Fibroblast of skin of right quadriceps (primary cell): ENCODE data around the gene CGNL1.

Experiments used
- DNase-seq: peaks from one replicate; pipeline ENCODE4 v3.0.0-alpha.2; 2013

The CGNL1 gene

DNA sequence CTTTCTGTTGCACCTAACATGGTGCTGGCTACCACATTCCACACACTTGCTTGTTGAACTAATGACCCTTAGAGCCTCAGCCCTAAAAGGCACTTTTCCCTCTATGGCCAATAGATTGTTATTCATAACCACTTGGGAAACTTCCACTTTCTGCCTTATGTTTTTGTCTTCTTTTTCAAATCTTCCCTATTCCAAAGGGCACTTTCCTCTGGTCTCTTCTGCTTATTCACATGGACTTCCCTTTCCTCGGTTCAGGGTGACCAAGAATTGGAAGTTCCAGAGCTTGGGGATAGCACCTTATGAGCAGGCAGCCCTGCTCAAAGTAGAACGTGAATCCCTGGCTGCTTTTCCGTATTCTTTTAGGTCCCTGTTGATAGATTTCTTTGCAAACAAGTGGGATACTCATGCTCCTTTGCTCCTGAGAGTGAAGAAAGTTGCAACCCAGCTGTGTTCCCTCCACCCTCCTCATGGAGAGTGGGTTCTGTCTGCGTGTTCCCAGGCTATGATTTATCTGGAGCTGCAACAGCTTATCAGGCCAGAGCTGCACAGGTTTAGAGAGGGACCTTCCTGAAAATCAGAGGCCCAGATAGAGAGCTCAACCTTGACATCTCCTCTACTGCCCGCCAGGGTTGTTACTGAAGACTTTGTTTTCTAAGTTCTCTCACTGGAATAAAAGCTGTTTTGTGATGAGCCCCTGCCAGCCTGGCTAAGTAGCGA is 156.6 kb downstream of the CGNL1 start:
- DNase-seq, result no peak

DNA sequence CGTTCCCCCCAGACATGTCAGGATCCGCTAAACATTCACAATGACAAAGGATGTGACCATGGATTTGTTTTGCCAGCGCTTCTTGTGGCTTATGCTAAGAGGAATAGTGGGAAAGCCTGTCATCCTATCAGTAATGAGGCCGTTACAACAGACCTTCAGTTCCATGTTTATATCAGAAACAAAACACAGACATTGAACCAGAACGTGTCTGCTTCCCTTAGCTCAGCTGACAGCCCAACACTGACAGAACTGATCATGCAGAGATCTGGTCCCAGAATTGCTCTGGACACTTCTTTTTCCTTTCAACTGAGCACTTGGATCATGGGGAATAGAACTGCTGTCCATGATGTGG is 157.1 kb downstream of the CGNL1 start:
- no peak for DNase-seq

DNA sequence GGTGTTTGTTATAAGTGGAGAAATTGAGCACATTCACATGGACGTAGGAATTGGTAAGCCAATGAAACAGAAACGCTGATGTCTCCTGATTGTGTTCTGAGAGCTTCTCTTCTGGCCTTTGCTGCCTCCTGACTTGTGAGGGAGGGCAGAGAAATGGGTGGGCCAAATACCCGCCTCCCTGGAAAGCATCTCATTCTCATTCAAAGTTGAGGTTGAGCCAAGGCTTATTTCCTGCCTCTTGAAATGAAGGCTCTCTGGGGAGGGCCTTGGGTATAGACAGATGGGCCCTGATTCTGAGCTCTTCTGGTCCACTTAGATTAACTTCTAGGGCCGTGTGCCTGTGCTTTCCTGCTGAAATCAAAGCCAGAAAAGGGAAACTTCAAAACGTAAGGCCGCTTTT is 158.0 kb downstream of the CGNL1 start:
- DNase-seq, result no peak

DNA sequence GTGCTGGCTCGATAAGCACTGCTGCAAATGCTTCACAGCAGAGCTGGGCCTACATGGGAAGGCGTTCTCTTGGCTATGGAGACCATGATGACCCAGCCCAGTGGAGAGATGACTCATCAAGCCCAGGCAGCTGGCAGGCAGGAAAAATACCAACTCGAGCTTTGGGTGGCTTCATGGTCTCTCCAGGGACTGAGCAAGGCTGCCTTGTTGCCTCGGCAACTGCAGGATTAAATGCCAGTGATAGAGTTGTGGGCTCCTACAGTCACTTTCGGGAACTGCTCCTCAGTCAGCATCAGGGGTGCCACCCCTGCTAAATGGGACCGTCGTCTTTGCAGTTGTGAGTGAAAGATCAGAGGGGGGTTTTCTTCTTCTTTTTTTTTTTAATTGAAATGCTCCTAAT is 160.8 kb downstream of the CGNL1 start:
- peak; percentile 66 for DNase-seq

DNA sequence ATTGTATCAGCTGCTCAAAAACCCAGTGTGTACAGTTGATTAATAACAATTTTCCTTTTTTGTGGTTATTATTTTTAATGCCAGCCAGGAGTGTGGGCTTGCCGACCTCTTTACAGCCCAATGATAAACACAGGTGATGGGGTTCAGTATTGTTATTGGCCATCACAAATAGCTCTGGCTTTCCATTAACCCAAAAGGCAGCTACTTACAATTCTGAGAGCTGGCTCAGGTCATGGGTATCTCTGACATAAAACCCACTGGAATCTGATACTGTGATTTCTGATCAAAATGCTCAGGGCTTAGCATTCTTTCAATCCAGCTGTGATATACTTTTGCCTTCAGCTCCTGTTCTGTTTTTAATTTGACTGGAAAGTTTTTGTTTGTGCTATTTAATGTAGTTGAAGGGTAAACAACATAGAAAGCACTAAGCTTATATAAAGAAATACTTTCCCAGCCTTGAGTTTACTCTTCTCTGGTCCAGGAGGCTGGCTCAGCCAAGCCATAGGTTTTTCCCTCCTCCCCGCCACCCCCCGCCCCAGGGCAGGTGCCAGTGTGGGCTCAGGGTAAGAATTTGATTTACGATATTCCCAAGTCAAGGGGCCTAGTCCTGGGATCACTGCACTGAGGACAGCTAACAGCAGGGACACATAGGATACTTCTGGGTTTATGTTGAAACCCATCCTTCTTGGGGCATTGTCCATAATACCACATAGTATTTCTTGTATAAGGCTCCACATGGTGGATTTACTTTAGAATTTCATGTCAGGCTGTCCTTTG is 161.4 kb downstream of the CGNL1 start:
- DNase-seq, result no peak

DNA sequence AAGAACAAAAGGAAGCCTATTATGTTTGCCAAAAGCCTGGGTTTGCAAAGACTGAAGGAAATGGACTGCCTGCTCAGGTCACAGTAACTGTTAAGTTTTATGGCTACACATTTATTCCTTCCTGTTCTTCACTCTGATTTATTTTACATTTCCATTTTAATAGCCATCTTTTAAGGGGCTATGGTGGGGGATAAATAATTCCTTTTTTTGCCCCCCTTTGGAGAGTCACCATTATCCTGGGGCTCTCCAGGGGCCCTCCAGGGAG is 161.9 kb downstream of the CGNL1 start:
- no peak for DNase-seq

DNA sequence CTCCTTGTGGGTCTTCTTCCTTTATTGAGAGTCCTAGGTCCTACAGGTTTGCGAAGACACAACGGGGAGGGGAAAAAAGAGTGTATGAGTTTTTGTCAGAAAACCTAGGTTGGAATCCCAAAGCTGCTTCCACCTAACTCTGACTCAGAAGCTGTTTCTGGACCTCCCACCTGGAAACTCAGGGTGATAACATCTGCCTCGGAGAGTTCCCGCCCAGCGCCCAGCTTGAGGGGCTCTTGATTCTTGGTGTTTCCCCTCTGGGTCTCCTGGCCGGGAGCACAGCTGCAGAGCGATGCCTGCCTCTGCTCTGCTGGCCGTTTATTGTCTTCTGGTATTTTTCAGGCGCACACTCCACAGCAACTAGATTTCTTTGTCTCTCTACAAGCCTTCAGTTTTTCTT is 162.5 kb downstream of the CGNL1 start:
- DNase-seq, result no peak

DNA sequence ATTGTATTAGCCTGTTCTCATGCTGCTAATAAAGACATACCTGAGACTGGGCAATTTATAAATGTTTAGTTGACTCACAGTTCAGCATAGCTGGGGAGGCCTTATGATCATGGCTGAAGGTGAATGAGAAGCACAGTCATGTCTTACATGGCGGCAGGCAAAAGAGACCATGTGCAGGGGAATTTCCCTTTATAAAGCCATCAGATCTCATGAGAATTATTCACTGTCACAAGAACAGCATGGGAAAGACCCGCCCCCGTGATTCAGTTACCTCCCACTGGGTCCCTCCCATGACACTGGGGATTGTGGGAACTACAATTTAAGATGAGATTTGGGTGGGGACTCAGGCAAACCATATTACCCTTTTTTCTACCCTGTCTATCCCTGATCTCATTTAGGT is 163.9 kb downstream of the CGNL1 start:
- no peak for DNase-seq

DNA sequence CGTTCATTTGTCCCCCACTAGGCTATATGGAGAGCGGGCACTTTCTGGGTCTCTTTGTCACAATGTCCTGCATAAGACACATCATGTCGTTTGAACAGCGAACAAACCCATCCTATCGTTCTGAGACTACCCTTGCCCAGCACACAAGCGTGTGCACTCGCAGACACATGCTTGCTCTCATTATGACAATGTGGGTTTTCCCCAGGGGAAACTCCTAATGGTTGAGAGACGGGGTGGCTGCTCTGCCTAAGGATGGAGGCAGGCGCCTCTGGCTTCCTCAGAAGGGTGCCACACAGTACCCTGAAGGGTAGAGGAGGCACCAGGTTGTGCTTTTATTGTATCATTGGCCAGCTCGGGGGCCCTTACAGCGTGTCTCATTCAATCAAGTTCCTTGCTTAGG is 164.4 kb downstream of the CGNL1 start:
- DNase-seq, result no peak

DNA sequence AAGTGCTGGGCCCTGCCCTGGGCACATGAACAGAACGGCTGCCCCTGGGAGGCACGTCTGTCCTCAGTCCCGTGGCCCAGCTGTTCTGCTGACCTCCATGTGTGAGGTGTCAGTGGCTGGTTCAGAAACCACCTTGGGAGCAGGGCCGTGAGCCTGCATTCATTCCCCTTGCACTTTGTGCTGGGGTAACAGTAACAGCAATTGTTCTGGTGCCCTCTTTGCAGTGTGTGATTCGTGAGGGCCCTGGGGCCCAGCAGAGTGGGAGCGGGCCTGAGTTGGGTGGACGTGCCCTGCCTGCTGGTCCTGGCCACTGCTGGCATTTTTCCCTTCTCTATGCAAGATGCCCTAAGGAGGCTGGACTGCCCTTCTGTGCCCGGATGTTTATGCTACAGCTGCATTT is 165.0 kb downstream of the CGNL1 start:
- DNase-seq, result no peak

DNA sequence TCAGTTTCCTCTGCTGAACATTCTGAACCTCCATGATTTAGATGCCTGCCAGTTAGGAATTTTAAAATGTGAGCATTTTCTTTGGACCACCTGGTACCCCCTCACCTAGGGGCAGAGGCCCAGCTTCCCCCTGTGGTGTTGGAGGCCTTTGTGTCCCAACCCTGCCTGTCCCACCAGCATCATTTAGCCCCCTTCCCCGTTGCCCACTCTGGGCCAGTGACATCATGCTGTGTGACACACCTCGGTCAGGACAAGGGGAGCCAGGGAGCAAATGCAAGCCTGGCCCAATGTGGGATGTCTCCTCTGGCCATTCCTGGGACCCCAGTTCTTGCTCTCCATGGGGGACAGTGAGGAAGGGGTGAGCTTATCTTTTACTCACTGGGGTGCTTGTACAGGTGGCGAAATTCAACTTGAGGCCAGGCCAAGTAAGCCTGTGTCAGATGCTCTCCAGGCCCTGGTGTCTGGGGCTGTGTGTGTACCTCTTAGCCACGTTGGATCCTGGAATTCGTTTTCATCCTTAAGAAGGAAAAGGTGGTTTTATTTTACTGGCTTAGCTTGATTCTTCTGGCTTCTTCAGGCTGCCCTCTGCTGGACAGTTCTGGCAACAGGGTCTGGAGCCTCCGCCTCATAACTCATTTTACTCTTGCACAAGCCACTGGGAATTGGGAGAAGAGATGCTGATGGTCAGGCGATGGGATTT is 165.7 kb downstream of the CGNL1 start:
- peak; percentile 62 for DNase-seq

DNA sequence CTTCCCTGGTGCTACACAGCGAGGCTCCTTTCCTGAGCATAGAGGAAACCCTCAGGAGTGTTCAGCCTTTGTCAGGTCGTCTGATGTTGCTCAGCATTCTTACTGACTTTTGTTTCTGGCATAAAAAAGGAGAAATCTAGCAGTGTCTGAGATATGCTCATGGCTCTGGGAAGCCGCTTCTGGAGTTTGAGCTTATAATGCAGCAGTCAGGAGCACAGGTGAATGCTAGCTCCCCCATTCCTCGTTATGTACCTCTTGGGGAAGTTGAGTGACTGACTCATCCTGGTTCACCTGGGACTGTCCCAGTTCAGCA is 166.2 kb downstream of the CGNL1 start:
- DNase-seq, result no peak

DNA sequence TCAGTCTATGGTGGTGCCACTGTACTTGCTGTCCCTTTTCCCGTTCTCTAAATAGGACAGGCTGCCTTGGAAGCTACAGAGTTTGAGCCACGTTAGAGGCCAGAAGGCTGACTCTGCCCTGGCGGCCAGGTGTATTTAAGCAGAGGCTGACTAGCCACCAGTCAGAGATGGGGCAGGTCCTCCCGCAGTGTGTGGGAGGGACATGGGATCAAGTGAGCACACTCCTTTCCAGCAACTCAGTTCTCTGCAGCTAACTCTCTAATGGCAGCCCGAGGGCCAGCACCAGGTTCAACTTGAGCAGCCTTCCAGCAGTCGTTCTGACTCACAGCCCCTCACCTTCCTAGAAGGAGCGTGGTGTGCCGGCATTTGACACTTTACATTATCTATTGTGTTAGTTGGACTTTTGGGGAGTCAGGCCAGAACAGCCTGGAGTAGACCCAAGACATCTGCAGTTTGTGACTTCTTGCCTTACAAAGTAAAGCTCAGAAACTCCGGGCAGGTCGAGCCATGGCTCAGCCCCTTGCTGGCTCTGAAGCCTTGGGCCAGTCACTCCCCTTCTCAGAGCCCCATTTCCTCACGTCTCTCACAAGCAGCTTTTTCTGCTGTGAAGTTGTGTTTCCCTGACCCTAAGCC is 168.7 kb downstream of the CGNL1 start:
- no peak for DNase-seq

DNA sequence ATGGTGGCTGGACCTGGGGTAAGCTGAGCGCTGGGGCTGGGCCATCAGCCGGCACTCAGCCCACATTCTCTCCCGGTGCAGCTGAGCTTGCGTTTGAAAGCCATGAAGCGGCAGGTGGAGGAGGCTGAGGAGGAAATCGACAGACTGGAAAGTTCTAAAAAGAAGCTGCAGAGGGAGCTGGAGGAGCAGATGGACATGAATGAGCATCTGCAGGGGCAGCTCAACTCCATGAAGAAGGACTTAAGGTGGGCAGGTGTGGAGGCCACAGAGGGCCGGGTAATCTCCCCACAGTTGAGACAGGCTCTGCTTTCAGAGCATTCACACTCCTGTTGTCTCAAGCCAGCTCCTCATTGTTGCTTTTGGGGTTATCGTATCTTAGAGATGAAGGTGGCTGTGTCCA is 169.7 kb downstream of the CGNL1 start:
- no peak for DNase-seq

DNA sequence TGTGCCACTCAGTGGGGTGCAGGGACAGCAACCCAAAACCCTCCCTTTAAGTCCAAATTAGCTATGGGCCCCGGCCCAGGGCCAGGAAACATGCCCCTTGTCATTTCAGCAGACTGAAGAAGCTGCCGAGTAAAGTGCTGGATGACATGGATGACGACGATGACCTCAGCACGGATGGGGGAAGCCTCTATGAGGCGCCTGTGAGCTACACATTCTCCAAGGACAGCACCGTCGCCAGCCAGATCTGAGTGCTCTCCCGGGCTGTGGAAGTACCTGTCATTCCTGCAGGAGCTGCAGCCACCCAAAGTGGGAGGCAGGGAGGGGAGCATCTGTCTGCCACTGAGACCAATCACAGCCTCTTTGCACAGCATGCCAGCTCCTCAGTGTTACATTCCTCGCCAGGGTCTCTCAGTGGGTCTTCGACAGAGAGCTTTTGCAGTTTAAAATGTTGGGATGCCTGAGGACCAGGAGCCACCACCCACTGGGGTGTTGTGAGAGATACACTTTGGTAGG is 171.0 kb downstream of the CGNL1 start:
- DNase-seq, result no peak

DNA sequence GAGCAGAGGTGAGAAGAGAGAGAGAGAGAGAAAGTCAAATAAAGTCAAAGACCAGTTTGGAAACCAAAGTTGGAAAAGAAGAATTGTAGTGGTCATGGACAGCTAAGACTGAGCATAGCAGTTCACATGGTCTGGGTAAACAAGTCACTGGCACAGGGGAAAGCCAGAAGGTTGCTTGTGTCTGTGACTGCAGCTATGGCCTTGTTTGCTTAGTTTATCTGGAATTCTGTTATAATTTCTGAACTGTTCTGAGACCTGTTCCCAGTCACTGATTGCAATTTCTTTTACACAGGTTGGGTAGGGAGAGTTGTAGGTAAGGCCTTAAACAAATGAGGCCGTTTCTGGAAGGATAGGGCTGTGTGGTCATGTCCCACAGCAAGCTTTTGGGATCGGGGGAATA is 172.0 kb downstream of the CGNL1 start:
- DNase-seq, result no peak

DNA sequence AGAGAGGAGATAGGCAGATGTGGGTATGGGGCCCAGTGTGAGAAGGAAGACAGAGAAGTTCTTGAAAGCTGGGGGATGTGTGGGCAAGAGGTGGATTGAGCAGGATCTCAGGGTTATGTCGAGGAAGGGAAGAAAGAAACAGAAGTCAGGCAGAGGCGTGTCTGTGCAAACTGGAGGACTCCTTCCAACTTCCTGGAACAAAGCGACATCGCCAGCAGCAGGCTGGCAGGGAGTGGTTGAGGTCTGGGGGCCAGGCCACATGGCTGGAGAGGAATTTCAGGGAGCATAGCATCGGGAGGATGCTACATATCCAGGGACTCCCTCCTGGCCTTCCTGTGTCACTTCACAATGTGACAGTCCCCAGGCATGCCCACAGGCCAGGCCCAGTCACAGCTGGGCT is 172.5 kb downstream of the CGNL1 start:
- no peak for DNase-seq

DNA sequence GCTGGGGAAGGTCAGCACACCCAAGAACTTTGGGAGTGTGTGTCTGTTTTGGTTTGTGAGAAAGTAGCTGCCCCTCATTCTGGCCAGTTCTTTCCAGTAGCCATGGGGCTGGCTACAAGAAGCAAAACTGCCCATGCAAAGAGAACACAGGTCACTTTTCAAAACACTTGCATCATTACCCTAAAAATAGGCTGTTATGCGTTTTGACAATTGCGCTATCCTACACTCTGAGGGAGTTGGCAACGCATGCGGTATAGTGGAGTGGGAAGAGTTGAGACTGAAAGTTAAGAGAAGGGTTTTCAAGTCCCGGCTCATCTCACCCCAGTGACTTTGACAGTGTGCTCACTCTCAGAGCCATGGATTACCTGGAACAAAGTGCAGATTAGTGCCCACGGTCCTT is 173.6 kb downstream of the CGNL1 start:
- DNase-seq, result no peak

DNA sequence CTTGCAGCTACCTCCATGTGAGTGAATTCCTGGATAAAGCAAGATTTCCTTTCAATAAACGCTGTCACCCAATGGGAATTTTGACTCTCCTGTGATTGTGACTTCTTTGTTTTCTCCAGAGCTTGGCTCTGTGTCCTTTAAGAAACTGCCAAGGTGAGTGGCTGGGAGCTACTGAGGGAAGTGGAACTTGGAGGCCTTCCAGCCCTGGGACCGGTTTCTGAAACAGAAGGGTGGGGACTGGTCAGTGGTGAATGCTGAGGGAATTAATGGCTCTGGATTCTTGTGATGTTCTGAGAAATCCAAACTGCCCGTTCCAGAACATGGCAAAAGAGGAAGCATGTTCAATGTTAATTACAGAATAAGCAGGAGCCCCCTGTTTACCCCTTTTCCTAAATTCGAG is 174.3 kb downstream of the CGNL1 start:
- no peak for DNase-seq

DNA sequence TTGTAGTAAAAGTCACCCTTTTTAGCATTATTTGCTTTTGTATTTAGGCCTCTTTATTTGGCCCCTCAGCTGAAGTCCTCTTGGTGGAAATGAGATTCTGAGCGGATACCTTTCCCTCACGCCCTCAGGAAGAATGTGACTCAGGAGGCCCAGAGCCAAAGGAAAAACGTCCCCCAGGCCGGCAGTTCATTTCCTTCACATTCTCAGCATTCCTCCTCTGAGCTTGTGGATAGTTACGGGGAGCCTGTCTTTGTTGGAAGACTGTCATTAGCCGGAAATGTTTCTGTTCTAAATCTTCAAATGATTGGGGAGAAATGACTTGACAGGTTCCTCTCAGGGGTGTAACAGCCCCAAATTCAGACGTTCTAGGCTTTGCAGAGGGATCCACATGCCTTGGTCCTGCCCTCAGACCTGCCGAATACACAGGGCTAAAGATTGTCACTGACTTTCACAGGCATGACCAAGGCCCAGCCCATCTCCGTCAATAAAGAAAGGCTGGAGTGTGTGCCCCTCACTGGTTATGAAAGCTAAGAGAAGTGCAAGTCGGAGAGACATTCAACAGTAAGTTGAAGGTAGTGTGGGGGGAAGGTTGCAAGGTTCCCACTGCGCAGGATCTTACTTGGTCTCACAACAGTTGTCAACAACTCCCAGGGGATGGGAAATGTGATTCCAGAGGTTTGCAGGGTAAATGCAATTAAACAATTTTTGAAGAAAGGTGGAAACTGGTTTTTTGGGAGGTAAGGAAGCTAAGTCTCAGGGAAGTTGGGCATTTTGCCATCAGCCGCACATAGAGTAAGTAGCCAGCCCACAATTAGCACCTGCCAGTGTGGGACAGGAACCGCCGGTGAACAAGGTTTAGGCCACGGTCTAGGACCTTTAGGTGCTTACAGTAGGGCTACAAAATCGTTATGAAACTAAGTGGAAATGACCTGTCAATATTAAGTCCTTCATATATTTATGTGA is 175.7 kb downstream of the CGNL1 start:
- peak; percentile 88 for DNase-seq

DNA sequence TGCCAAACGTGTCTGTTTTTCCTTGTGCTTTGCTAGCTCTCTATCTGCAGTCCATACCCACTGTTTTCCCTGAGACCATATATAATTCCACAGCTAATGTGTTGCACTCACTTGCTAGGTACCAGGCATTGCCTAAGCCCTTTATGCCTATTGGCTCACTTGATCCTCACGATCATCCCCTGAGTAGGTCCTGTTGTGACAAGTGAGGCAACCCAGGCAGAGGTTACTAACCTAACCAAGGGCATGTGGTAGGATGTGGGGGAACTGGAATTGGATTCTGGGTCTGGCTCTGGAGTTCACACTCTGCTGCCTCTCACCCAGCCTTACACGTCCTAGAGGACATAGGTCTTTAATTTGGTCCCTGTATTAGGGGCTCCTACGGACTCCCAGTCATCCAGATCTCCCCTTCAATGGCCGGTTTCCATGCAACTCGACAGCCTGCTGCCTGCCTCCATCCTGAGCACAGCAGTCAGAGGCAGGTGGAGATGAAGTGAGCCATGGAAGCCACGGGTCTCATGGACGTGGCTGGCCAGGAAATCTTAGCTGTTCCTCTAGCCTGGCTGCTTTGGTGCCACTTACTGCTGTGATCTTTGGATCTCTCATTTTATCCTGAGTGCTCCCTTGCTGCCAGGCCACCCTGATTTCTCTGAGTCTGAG is 176.5 kb downstream of the CGNL1 start:
- no peak for DNase-seq

DNA sequence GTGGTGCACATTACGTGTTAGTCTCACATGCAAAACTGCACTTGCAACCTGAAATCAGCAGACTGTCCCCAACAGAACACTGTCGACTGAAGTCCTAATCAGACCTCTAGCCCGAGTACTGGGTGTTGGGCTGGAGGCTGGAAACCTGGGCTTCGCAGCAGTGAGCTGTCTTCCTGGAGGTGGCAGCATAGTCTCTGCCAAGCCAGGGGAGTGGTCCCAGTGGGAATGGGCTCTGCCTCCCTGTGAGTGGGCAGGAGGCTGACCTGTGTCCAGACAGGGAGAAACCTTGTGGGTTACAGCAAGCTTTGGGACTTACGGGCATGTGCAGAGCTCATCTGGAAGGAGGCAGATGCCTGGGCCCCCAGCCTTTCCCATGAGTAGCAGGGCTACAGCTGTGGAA is 177.2 kb downstream of the CGNL1 start:
- DNase-seq, result no peak
